Smooth muscle cell (in vitro differentiated cells): ENCODE data around the gene TSFM. TPM values are rescaled to one million over a fixed set of nuclear protein-coding genes. Genes with fewer than 3 reads are reported as not detected.
A peak's percentile ranks its signal among the peaks of the same experiment; 100 is the strongest.

Experiments
- DNase-seq: peaks from one replicate; lab custom pipeline; 2025; ENCODE audit not compliant: unreplicated experiment; lab: John Stamatoyannopoulos, UW
- H2AFZ ChIP-seq: fragments of 200-600 bp; sonication (generic); 2 replicates; pipeline ENCODE4 v1.6.0; 2016; ENCODE audit warnings: antibody characterized with exemption, low read depth, mild to moderate bottlenecking
- H3F3A ChIP-seq: fragments of 200-600 bp; sonication (generic); 2 replicates; pipeline ENCODE4 v1.6.0; 2017; ENCODE audit warnings: antibody characterized with exemption, low read depth
- H3K27ac ChIP-seq: fragments of 200-600 bp; sonication (generic); 2 replicates; pipeline ENCODE4 v1.5.1; 2016; ENCODE audit warnings: low read depth, mild to moderate bottlenecking
- H3K27me3 ChIP-seq: fragments of 200-600 bp; sonication (generic); 2 replicates; pipeline ENCODE4 v1.6.1; 2016; ENCODE audit warnings: low read depth, mild to moderate bottlenecking
- H3K36me3 ChIP-seq: fragments of 200-600 bp; sonication (generic); 2 replicates; pipeline ENCODE4 v1.5.1; 2016; ENCODE audit warnings: low read depth
- H3K4me1 ChIP-seq: fragments of 200-600 bp; sonication (generic); 2 replicates; pipeline ENCODE4 v1.5.1; 2016; ENCODE audit warnings: low read depth
- H3K4me2 ChIP-seq: fragments of 200-600 bp; sonication (generic); 2 replicates; pipeline ENCODE4 v1.6.0; 2016; ENCODE audit warnings: mild to moderate bottlenecking
- H3K4me3 ChIP-seq: fragments of 200-600 bp; sonication (generic); 2 replicates; pipeline ENCODE4 v1.5.1; 2016; ENCODE audit warnings: mild to moderate bottlenecking
- H3K79me2 ChIP-seq: fragments of 200-600 bp; sonication (generic); 2 replicates; pipeline ENCODE4 v1.6.0; 2016; ENCODE audit warnings: low read depth, mild to moderate bottlenecking
- H3K9ac ChIP-seq: fragments of 200-600 bp; sonication (generic); 2 replicates; pipeline ENCODE4 v1.6.0; 2016; ENCODE audit warnings: low read depth
- H3K9me3 ChIP-seq: fragments of 200-600 bp; sonication (generic); replicated peaks from 2 replicates; pipeline ENCODE4 v1.5.1; 2016; ENCODE audit warnings: low read depth
- H4K20me1 ChIP-seq: fragments of 200-600 bp; sonication (generic); 2 replicates; pipeline ENCODE4 v1.6.0; 2016; ENCODE audit warnings: low read depth
- CTCF ChIP-seq: fragments of 200-600 bp; sonication (generic); IDR thresholded peaks from 2 replicates; pipeline ENCODE4 v1.5.1; 2017; ENCODE audit warnings: borderline replicate concordance, mild to moderate bottlenecking, antibody characterized with exemption; ENCODE audit not compliant: insufficient read depth, poor library complexity, severe bottlenecking
- WGBS: methylation state at CpG from one replicate; pipeline ENCODE4 v1.1.7; 2016; ENCODE audit warnings: low lambda C conversion rate; 5-methylcytosine and 5-hydroxymethylcytosine counted together
- polyA plus RNA-seq: library from polyadenylated mRNA; unstranded; fragments of >200 nt; fragmentation: Nextera tagmentation; extraction: Ambion mirVana; gene quantifications from 2 replicates; pipeline ENCODE4 v1.2.1, GENCODE V29; 2016
- total RNA-seq: library from RNA; depleted of rRNA; stranded (reverse); fragments of >200 nt; gene quantifications from 2 replicates; pipeline ENCODE4 v1.2.3, GENCODE V29; 2014

The TSFM gene
- total and polyA plus RNA-seq, 2 experiments from 2014 or later, result 16.8 to 24.0 TPM

GRCh38 chr12:57754411-57755193 lies 28.0 kb upstream of the TSFM start, which contains the start of gene MARCHF9:
Gene MARCHF9, plus strand, starts transcription at chr12:57755103. Its CDS starts 426 bp downstream, at chr12:57755529.
- DNase-seq, result no peak
- H3K9ac ChIP-seq, result no peak within 1 kb of the TSS
- peaks cover 35% of the 10 kb centered on the region for H3K27me3 ChIP-seq

GRCh38 chr12:57755194-57755453 lies 27.5 kb upstream of the TSFM start:
- H3K9ac ChIP-seq, result no peak overlapping the region
- no peak overlapping the region for H2AFZ ChIP-seq
- WGBS, result 2% methylated on average over 17 of the region's 34 CpGs
- peaks cover 15% of the 10 kb centered on the region for H3K79me2 ChIP-seq
- H3K27me3 ChIP-seq, result peaks cover 35% of the 10 kb centered on the region
- TF ChIP-seq CTCF, result no peak
- peaks cover 23% of the 10 kb centered on the region for H3K4me1 ChIP-seq
- H3K36me3 ChIP-seq, result no peaks in the 10 kb centered on the region
- peaks cover 6% of the 10 kb centered on the region for H4K20me1 ChIP-seq
- peak overlapping the region; percentile 63 for H3K4me3 ChIP-seq
- peaks cover 7% of the 10 kb centered on the region for H3F3A ChIP-seq
- H3K27ac ChIP-seq, result no peak overlapping the region
- H3K4me2 ChIP-seq, result peak overlapping the region; percentile 94
- no peak for DNase-seq
- no peaks in the 10 kb centered on the region for H3K9me3 ChIP-seq

More at GRCh38 chr12:57754411-57755193, 28.0 kb upstream of the TSFM start, which contains the start of gene MARCHF9:
- WGBS, result 2% methylated on average over 8 of the region's 41 CpGs
- no peaks in the 10 kb centered on the region for H3K36me3 ChIP-seq
- H2AFZ ChIP-seq, result no peak within 1 kb of the TSS
- H3K4me2 ChIP-seq, result peak within 1 kb of the TSS; percentile 94
- peaks cover 20% of the 10 kb centered on the region for H3K79me2 ChIP-seq
- peaks cover 23% of the 10 kb centered on the region for H3K4me1 ChIP-seq
- peaks cover under 1% of the 10 kb centered on the region for H4K20me1 ChIP-seq
- no peak within 1 kb of the TSS for H3K27ac ChIP-seq
- peak within 1 kb of the TSS; percentile 63 for H3K4me3 ChIP-seq
- no peaks in the 10 kb centered on the region for H3K9me3 ChIP-seq
- H3F3A ChIP-seq, result peaks cover 7% of the 10 kb centered on the region
- no peak for TF ChIP-seq CTCF

GRCh38 chr12:57755454-57756372 lies 26.9 kb upstream of the TSFM start:
- WGBS, result 1% methylated on average over 57 of the region's 76 CpGs
- Histone ChIP-seq H3K4me1 (peaks cover 23% of the 10 kb centered on the region), H3K79me2 (peaks cover 9% of the 10 kb centered on the region), H3K27me3 (peaks cover 35% of the 10 kb centered on the region), H3F3A (peaks cover 7% of the 10 kb centered on the region), H3K36me3 (no peaks in the 10 kb centered on the region), H3K9me3 (no peaks in the 10 kb centered on the region), H3K9ac (no peak overlapping the region), H3K27ac (no peak overlapping the region), H2AFZ (no peak overlapping the region), H4K20me1 (peaks cover 10% of the 10 kb centered on the region), H3K4me3 (peak overlapping the region; percentile 63), H3K4me2 (peak overlapping the region; percentile 94)
- DNase-seq, result no peak
- TF ChIP-seq CTCF, result no peak
